ENCODE data around the gene PPCDC.

DNA sequence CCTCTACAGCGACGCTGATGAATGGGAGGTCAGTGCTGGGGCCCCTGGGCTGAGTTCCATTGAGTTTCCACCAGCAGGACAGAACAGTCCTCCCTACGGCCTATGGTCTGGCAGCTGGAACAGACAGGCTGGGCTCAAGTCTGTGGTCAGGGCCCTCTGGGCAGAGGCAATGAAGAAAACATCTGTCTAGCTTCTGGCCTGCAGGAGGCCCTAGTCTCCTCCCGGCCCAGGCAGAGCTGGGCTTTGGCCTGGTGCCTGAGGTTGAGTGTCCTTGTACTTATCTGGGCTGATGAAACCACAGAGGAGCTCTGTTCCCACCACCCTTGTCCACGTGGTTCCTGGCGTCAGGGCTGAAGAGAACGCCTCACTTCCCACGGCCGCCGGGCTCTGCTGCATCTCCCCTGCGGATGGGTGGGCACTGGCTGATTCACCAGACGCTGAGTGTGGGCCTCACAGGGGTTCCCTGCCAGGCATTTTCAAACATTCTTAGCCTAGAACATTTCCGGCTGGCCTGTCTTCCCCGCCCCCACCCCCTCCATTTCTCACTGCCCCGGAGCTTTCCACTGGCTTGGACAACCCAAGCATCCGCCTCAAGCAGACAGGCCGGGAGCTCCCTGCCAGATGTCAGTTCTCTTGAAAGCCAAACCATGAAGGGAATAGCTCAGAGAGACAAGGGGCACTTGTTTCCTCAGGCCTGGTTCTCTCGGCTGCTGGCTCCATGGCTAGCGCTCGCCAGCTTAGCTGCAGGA lies 20.3 kb downstream of the PPCDC start:
- TF ChIP-seq, protein P1, sequence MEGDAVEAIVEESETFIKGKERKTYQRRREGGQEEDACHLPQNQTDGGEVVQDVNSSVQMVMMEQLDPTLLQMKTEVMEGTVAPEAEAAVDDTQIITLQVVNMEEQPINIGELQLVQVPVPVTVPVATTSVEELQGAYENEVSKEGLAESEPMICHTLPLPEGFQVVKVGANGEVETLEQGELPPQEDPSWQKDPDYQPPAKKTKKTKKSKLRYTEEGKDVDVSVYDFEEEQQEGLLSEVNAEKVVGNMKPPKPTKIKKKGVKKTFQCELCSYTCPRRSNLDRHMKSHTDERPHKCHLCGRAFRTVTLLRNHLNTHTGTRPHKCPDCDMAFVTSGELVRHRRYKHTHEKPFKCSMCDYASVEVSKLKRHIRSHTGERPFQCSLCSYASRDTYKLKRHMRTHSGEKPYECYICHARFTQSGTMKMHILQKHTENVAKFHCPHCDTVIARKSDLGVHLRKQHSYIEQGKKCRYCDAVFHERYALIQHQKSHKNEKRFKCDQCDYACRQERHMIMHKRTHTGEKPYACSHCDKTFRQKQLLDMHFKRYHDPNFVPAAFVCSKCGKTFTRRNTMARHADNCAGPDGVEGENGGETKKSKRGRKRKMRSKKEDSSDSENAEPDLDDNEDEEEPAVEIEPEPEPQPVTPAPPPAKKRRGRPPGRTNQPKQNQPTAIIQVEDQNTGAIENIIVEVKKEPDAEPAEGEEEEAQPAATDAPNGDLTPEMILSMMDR (optimal IDR thresholded peaks at IDR 0.05 in 1 of 3, IDR thresholded peaks at IDR 0.05 in 1 of 3, conservative IDR thresholded peaks at IDR 0.05 in 1 of 3; ENCODE audit: extremely low read depth in 1 of 3, insufficient read depth in 2 of 3, low read length in 3 of 3) = no peak
- no peak for TF ChIP-seq EZH2 (IDR thresholded peaks at IDR 0.05; ENCODE audit: low read length)

Data from keratinocyte (primary cell).